ENCODE measurements around the gene ALMS1. TPM values are rescaled to one million over a fixed set of nuclear protein-coding genes. Genes with fewer than 3 reads are reported as not detected.
"Not testable (repeated sequence)": the region's sequence is repeated elsewhere in the genome, so short reads cannot be mapped to it uniquely, and the experiment has no call there.

The ALMS1 gene
- total RNA-seq, 1 experiment from 2014 or later, result 37.3 TPM

DNA sequence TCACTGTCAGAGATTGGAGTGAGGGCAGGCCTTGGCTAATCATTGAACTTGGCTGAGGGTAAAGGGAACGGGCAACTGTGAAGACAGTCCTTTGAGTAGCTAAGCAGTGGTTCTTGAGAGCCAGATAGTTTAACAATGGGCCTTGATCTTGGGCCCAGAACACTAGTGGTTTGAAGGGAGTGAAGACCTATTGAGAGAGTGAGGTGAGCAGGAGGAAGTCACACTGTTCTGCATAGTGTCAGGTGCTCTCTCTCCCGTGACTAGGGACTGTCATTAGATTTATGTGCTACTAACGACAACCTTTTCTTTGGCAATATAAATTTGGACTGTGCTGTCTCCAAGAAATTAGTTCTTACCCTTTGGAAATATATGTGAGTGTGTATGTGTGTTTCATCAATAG, 44.6 kb upstream of the ALMS1 start:
- Histone ChIP-seq H3K4me3 (ENCODE audit: low read depth, low read length, poor library complexity, severe bottlenecking) (no peak overlapping the region), H3K27me3 (replicated peaks; ENCODE audit: insufficient read depth, low read depth, low read length, poor library complexity) (no peaks in the 10 kb centered on the region), H3K27ac (ENCODE audit: low read depth, low read length, poor library complexity, severe bottlenecking) (no peak overlapping the region), H3K4me1 (ENCODE audit: insufficient read depth, low read length, poor library complexity, severe bottlenecking) (peaks cover 23% of the 10 kb centered on the region), H3K9me3 (ENCODE audit: low read depth, low read length, poor library complexity, severe bottlenecking) (no peaks in the 10 kb centered on the region), H3K36me3 (ENCODE audit: insufficient read depth, low read length, poor library complexity, severe bottlenecking) (no peaks in the 10 kb centered on the region)
- ChIA-PET POLR2A (ENCODE audit: low non-redundant PET) (interaction anchor here (0.5 kb wide), 1 partner anchor 46 kb away, joined by 3 read pairs; no protein-coding TSS in a partner anchor), CTCF (no interaction called here)
- no peak for DNase-seq (ENCODE audit: low spot score)
- TF ChIP-seq CTCF (conservative IDR thresholded peaks at IDR 0.05; ENCODE audit: low read depth, low read length) (no peak), EZH2 (IDR thresholded peaks at IDR 0.05; ENCODE audit: borderline replicate concordance, low read depth, low read length, poor library complexity, severe bottlenecking) (no peak)
- BruUV-seq (replicated peaks), result no TSS peak
- intact Hi-C loops (cut with micrococcal nuclease; ENCODE audit: unreplicated experiment), result no loop called here

- Histone ChIP-seq H3K27me3 (replicated peaks; ENCODE audit: insufficient read depth, low read depth, low read length, poor library complexity) (no peaks in the 10 kb centered on the region), H3K27ac (ENCODE audit: low read depth, low read length, poor library complexity, severe bottlenecking) (peak overlapping the region; percentile 52), H3K36me3 (ENCODE audit: insufficient read depth, low read length, poor library complexity, severe bottlenecking) (no peaks in the 10 kb centered on the region), H3K4me3 (ENCODE audit: low read depth, low read length, poor library complexity, severe bottlenecking) (no peak overlapping the region), H3K9me3 (ENCODE audit: low read depth, low read length, poor library complexity, severe bottlenecking) (no peaks in the 10 kb centered on the region), H3K4me1 (ENCODE audit: insufficient read depth, low read length, poor library complexity, severe bottlenecking) (peaks cover 14% of the 10 kb centered on the region)
- intact Hi-C loops (cut with micrococcal nuclease; ENCODE audit: unreplicated experiment), result no loop called here
- peak; percentile 14 for DNase-seq (ENCODE audit: low spot score)
- ChIA-PET CTCF (no interaction called here), POLR2A (ENCODE audit: low non-redundant PET) (no interaction called here)
- no TSS peak for BruUV-seq (replicated peaks)
- no peak for TF ChIP-seq EZH2 (IDR thresholded peaks at IDR 0.05; ENCODE audit: borderline replicate concordance, low read depth, low read length, poor library complexity, severe bottlenecking)
- no peak for TF ChIP-seq CTCF (conservative IDR thresholded peaks at IDR 0.05; ENCODE audit: low read depth, low read length)
These were observed 41.6 kb upstream of the ALMS1 start for GRCh38 chr2:73343992-73344391.

GRCh38 chr2:73344747-73345146, 40.9 kb upstream of the ALMS1 start:
- intact Hi-C loops (cut with micrococcal nuclease; ENCODE audit: unreplicated experiment), result not testable (repeated sequence)

DNA sequence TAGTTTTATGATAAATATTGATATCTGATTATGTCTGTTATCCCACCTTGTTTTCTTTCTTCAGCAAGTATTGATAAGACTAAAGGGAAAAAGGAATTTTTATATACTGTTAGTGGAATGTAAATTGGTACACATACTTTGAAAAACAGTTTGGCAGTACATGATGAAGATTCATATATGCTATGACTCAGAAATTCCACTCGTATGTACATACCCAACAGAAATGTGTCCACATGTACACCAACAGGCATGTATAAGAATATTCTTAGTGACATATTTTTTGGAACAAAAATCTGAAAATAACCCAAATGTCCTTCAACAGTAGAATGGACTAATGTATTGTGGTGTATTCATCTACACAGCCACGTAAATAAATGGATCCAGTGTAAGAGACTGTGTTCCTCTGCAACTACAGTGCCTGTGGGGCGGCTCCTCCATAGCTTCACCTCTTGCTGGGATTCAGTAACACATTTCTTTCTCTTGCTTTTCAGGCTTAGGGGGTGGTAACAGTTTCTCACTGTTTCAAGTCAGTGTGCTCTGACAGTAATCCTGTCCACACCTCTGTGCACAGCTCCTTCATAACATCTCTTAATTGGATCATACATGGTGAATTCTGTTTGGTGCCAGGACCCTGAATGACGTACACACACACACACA, 35.5 kb upstream of the ALMS1 start:
- H3K9me3 ChIP-seq (ENCODE audit: low read depth, low read length, poor library complexity, severe bottlenecking), result no peaks in the 10 kb centered on the region
- H3K27me3 ChIP-seq (replicated peaks; ENCODE audit: insufficient read depth, low read depth, low read length, poor library complexity), result no peaks in the 10 kb centered on the region
- intact Hi-C loops (cut with micrococcal nuclease; ENCODE audit: unreplicated experiment), result no loop called here
- POLR2A ChIA-PET (ENCODE audit: low non-redundant PET), result no interaction called here
- CTCF ChIA-PET, result no interaction called here
- DNase-seq (ENCODE audit: low spot score), result no peak
- TF ChIP-seq CTCF (conservative IDR thresholded peaks at IDR 0.05; ENCODE audit: low read depth, low read length) (no peak), EZH2 (IDR thresholded peaks at IDR 0.05; ENCODE audit: borderline replicate concordance, low read depth, low read length, poor library complexity, severe bottlenecking) (no peak)
- H3K27ac ChIP-seq (ENCODE audit: low read depth, low read length, poor library complexity, severe bottlenecking), result no peak overlapping the region
- BruUV-seq (replicated peaks), result no TSS peak
- no peaks in the 10 kb centered on the region for H3K4me1 ChIP-seq (ENCODE audit: insufficient read depth, low read length, poor library complexity, severe bottlenecking)
- no peaks in the 10 kb centered on the region for H3K36me3 ChIP-seq (ENCODE audit: insufficient read depth, low read length, poor library complexity, severe bottlenecking)
- H3K4me3 ChIP-seq (ENCODE audit: low read depth, low read length, poor library complexity, severe bottlenecking), result no peak overlapping the region

More at GRCh38 chr2:73344747-73345146, 40.9 kb upstream of the ALMS1 start:
- POLR2A ChIA-PET (ENCODE audit: low non-redundant PET); BruUV-seq (replicated peaks); H3K4me3 ChIP-seq (ENCODE audit: low read depth, low read length, poor library complexity, severe bottlenecking); H3K27me3 ChIP-seq (replicated peaks; ENCODE audit: insufficient read depth, low read depth, low read length, poor library complexity); H3K36me3 ChIP-seq (ENCODE audit: insufficient read depth, low read length, poor library complexity, severe bottlenecking); H3K9me3 ChIP-seq (ENCODE audit: low read depth, low read length, poor library complexity, severe bottlenecking); H3K4me1 ChIP-seq (ENCODE audit: insufficient read depth, low read length, poor library complexity, severe bottlenecking); CTCF ChIA-PET: not testable (repeated sequence)
- peak overlapping the region; percentile 52 for H3K27ac ChIP-seq (ENCODE audit: low read depth, low read length, poor library complexity, severe bottlenecking)
- peak; percentile 66 for DNase-seq (ENCODE audit: low spot score)
